MM.1S (cell line): Measurements from ENCODE around the gene DBN1.
A peak's percentile ranks its signal among the peaks of the same experiment; 100 is the strongest.

Experiments
- DNase-seq: peaks from one replicate; pipeline ENCODE4 v3.0.0-alpha.2; 2015
- H2AFZ ChIP-seq: fragments of 300-600 bp; sonication (generic); 2 replicates; pipeline ENCODE4 v1.6.0; 2016; ENCODE audit warnings: antibody characterized with exemption, low read length
- H3F3A ChIP-seq: fragments of 300-600 bp; sonication (generic); 2 replicates; pipeline ENCODE4 v1.6.1; 2016; ENCODE audit warnings: mild to moderate bottlenecking, antibody characterized with exemption, low read length, moderate library complexity, mixed read lengths; ENCODE audit not compliant: insufficient read depth
- H3K27ac ChIP-seq: fragments of 300-600 bp; sonication (generic); 2 replicates; pipeline ENCODE4 v1.5.1; 2016; ENCODE audit warnings: mild to moderate bottlenecking, low read length
- H3K27me3 ChIP-seq: fragments of 300-600 bp; sonication (generic); replicated peaks from 2 replicates; pipeline ENCODE4 v1.6.0; 2016; ENCODE audit warnings: low read length; ENCODE audit not compliant: insufficient read depth
- H3K36me3 ChIP-seq: fragments of 300-600 bp; sonication (generic); replicated peaks from 2 replicates; pipeline ENCODE4 v1.6.1; 2016; ENCODE audit warnings: mild to moderate bottlenecking, low read length, mixed read lengths; ENCODE audit not compliant: insufficient read depth
- H3K4me1 ChIP-seq: fragments of 300-600 bp; sonication (generic); 2 replicates; pipeline ENCODE4 v1.6.1; 2016; ENCODE audit warnings: low read length, mixed read lengths
- H3K4me2 ChIP-seq: fragments of 300-600 bp; sonication (generic); 2 replicates; pipeline ENCODE4 v1.6.0; 2016; ENCODE audit warnings: low read depth, low read length
- H3K4me3 ChIP-seq: fragments of 300-600 bp; sonication (generic); 2 replicates; pipeline ENCODE4 v1.5.1; 2016; ENCODE audit warnings: low read length, mixed read lengths
- H3K79me2 ChIP-seq: fragments of 300-600 bp; sonication (generic); 2 replicates; pipeline ENCODE4 v1.6.1; 2016; ENCODE audit warnings: mixed run types, low read length, mixed read lengths
- H3K9ac ChIP-seq: fragments of 300-600 bp; sonication (generic); 2 replicates; pipeline ENCODE4 v1.6.1; 2016; ENCODE audit warnings: low read length, mixed read lengths
- H3K9me2 ChIP-seq: fragments of 300-600 bp; sonication (generic); replicated peaks from 2 replicates; pipeline ENCODE4 v1.6.1; 2016; ENCODE audit warnings: mild to moderate bottlenecking, low read length, mixed read lengths; ENCODE audit not compliant: insufficient read depth
- H3K9me3 ChIP-seq: fragments of 300-600 bp; sonication (generic); replicated peaks from 2 replicates; pipeline ENCODE4 v1.6.1; 2016; ENCODE audit warnings: mild to moderate bottlenecking, low read length, mixed read lengths; ENCODE audit not compliant: insufficient read depth
- H4K20me1 ChIP-seq: fragments of 300-600 bp; sonication (generic); 2 replicates; pipeline ENCODE4 v1.6.1; 2016; ENCODE audit warnings: mild to moderate bottlenecking, low read length, moderate library complexity, mixed read lengths; ENCODE audit not compliant: insufficient read depth
- EZH2 ChIP-seq: fragments of 300-600 bp; sonication (generic); optimal IDR thresholded peaks from 2 replicates; pipeline ENCODE3; 2017; ENCODE audit warnings: low read depth, mild to moderate bottlenecking, antibody characterized with exemption, low read length, mixed read lengths
- EZH2phosphoT487 ChIP-seq: fragments of 300-600 bp; sonication (generic); IDR thresholded peaks from 2 replicates; pipeline ENCODE4 v1.6.1; 2018; ENCODE audit warnings: antibody characterized with exemption, low read length
- TF ChIP-seq, protein P1 (sequence below): fragments of 300-600 bp; sonication (generic); IDR thresholded peaks from 2 replicates; pipeline ENCODE4 v1.5.1; 2016; ENCODE audit warnings: antibody characterized with exemption, low read length, mixed read lengths

The DBN1 gene

DNA sequence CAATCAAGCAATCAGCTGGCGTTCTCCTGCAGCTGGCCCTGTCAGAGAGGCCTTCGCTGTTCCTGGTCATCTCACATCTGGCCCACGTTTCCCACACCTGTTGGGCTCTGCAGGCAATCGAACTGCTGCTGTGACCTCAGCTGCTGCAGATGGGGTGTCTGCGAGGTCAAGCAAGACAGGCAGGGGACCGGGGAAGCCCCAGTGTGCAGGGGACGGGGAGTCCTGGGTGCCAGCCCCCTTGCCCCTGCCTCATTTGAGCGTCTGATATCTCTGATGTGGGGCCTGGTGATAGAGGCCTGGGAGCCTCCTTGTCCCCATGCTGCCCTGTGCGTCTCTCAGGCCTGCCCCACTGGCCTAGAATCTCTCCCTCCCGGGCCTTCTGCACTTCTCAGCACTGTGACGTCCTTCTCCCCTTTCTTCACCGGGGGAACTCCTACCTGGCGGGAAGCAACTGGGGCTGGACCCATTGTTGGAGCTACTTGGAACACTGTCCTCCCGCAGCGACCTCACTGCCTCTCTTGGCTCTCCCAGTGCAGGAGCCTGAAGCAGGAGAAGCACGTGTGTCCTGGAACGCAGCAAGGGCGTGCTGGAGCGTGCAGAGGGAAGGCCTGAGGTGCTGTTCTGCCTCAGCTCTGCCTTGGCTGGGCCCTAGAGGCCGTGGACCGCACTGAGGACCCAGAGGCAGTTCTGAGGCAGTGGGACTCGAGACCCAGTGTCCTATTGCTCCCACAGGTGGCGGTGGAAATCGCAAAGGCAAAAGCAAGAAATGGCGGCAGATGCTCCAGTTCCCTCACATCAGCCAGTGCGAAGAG, 43.1 kb downstream of the DBN1 start:
- Histone ChIP-seq H3K4me2 (peak overlapping the region; percentile 100), H3K79me2 (peaks cover 75% of the 10 kb centered on the region), H3F3A (peaks cover 52% of the 10 kb centered on the region), H3K4me1 (peaks cover 53% of the 10 kb centered on the region), H3K9ac (peak overlapping the region; percentile 73; the same call in 1 of the 2 replicates), H3K9me2 (no peaks in the 10 kb centered on the region), H3K4me3 (0 out of 2 replicates have a peak overlapping the region, but pooled peaks have one; percentile 11), H2AFZ (no peak overlapping the region), H4K20me1 (no peaks in the 10 kb centered on the region), H3K27me3 (no peaks in the 10 kb centered on the region), H3K36me3 (peaks cover 20% of the 10 kb centered on the region), H3K27ac (peak overlapping the region; percentile 98), H3K9me3 (no peaks in the 10 kb centered on the region)
- peak; percentile 75 for DNase-seq
- TF ChIP-seq, protein P1, sequence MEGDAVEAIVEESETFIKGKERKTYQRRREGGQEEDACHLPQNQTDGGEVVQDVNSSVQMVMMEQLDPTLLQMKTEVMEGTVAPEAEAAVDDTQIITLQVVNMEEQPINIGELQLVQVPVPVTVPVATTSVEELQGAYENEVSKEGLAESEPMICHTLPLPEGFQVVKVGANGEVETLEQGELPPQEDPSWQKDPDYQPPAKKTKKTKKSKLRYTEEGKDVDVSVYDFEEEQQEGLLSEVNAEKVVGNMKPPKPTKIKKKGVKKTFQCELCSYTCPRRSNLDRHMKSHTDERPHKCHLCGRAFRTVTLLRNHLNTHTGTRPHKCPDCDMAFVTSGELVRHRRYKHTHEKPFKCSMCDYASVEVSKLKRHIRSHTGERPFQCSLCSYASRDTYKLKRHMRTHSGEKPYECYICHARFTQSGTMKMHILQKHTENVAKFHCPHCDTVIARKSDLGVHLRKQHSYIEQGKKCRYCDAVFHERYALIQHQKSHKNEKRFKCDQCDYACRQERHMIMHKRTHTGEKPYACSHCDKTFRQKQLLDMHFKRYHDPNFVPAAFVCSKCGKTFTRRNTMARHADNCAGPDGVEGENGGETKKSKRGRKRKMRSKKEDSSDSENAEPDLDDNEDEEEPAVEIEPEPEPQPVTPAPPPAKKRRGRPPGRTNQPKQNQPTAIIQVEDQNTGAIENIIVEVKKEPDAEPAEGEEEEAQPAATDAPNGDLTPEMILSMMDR = no peak
- TF ChIP-seq EZH2phosphoT487 (no peak), EZH2 (no peak)

GRCh38 chr5:177429248-177430040, 44.0 kb downstream of the DBN1 start:
- H3K27me3 ChIP-seq = no peaks in the 10 kb centered on the region
- no peaks in the 10 kb centered on the region for H3K9me2 ChIP-seq
- H3K9ac ChIP-seq = peak overlapping the region; percentile 99
- no peaks in the 10 kb centered on the region for H3K9me3 ChIP-seq
- peak; percentile 56 for DNase-seq
- peak overlapping the region; percentile 100 for H3K4me2 ChIP-seq
- H3F3A ChIP-seq = peaks cover 55% of the 10 kb centered on the region
- H2AFZ ChIP-seq = no peak overlapping the region
- H4K20me1 ChIP-seq = no peaks in the 10 kb centered on the region
- peaks cover 72% of the 10 kb centered on the region for H3K79me2 ChIP-seq
- H3K4me1 ChIP-seq = peaks cover 56% of the 10 kb centered on the region
- peak overlapping the region; percentile 98 for H3K4me3 ChIP-seq
- peak overlapping the region; percentile 98 for H3K27ac ChIP-seq
- TF ChIP-seq EZH2phosphoT487 = no peak
- no peak for TF ChIP-seq EZH2
- TF ChIP-seq, protein P1 = no peak
- peaks cover 20% of the 10 kb centered on the region for H3K36me3 ChIP-seq

- H3K9ac ChIP-seq = peak overlapping the region; percentile 99
- no peak for TF ChIP-seq EZH2phosphoT487
Measured at GRCh38 chr5:177428574-177429217, 44.7 kb downstream of the DBN1 start.

More at GRCh38 chr5:177428574-177429217, 44.7 kb downstream of the DBN1 start:
- no peak for DNase-seq
- H3K4me2 ChIP-seq = peak overlapping the region; percentile 100
- peak overlapping the region; percentile 98 for H3K27ac ChIP-seq
- H3K4me3 ChIP-seq = peak overlapping the region; percentile 98
- no peaks in the 10 kb centered on the region for H3K27me3 ChIP-seq
- peaks cover 55% of the 10 kb centered on the region for H3F3A ChIP-seq
- no peaks in the 10 kb centered on the region for H3K9me2 ChIP-seq
- H3K36me3 ChIP-seq = peaks cover 13% of the 10 kb centered on the region
- H3K4me1 ChIP-seq = peaks cover 56% of the 10 kb centered on the region
- H3K9me3 ChIP-seq = no peaks in the 10 kb centered on the region
- no peaks in the 10 kb centered on the region for H4K20me1 ChIP-seq
- no peak overlapping the region for H2AFZ ChIP-seq
- H3K79me2 ChIP-seq = peaks cover 65% of the 10 kb centered on the region
